Activated CD8-positive, alpha-beta memory T cell treated with anti-CD3 and anti-CD28 coated beads, Interleukin-2, amount 50 U/mL, for 1 hour (primary cell): ENCODE data around the gene SYCE3.

ENCODE experiments used
- DNase-seq: peaks from one replicate; pipeline ENCODE4 v3.0.0-alpha.2; 2020; ENCODE audit errors: extremely low read depth

Gene SYCE3

GRCh38 chr22:50502096-50502495 is 60.6 kb downstream of the SYCE3 start:
- no peak for DNase-seq
